HCT116 (cell line): ENCODE measurements around the gene MME.

ENCODE experiments used
- CTCF ChIP-seq, 3 experiments: fragments of 200-600 bp in 1 of 3; sonication (generic) in 1 of 3; IDR thresholded peaks in 2 of 3; conservative IDR thresholded peaks in 1 of 3; 2 replicates each; pipeline ENCODE4 v1.5.1; 2012 to 2017; ENCODE audit warnings: low read depth in 2 of 3, low read length in 2 of 3, antibody characterized with exemption in 1 of 3, borderline replicate concordance in 1 of 3, control low read depth in 1 of 3, mild to moderate bottlenecking in 1 of 3, mixed read lengths in 1 of 3, mixed run types in 1 of 3, moderate library complexity in 1 of 3; ENCODE audit not compliant: insufficient read depth in 1 of 3
- POLR2AphosphoS5 ChIP-seq: IDR thresholded peaks from 2 replicates; pipeline ENCODE4 v1.6.1; 2011; ENCODE audit warnings: mild to moderate bottlenecking, low read depth, low read length, moderate library complexity
- RAD21 ChIP-seq: IDR thresholded peaks from 2 replicates; pipeline ENCODE4 v1.6.1; 2012; ENCODE audit warnings: low read depth, mild to moderate bottlenecking

GRCh38 chr3:155131104-155131503 lies 51.0 kb downstream of the MME start:
- TF ChIP-seq CTCF (IDR thresholded peaks at IDR 0.05 in 2 of 3, conservative IDR thresholded peaks at IDR 0.05 in 1 of 3; ENCODE audit: borderline replicate concordance in 1 of 3, insufficient read depth in 1 of 3, low read depth in 2 of 3, low read length in 2 of 3) (no peak), RAD21 (no peak), POLR2AphosphoS5 (no peak)
